ELR (cell line): ENCODE results near the gene HOXC6.

Source experiments
- DNase-seq: peaks from one replicate; pipeline ENCODE4 v3.0.0-alpha.2; 2015; ENCODE audit warnings: low read depth

Gene HOXC6

GRCh38 chr12:53990311-53991076 lies 37.7 kb upstream of the HOXC6 start:
- no peak for DNase-seq

- no peak for DNase-seq
Measured at GRCh38 chr12:53991077-53991460, 37.2 kb upstream of the HOXC6 start.

- DNase-seq = no peak
Measured at GRCh38 chr12:53992377-53992889, 35.8 kb upstream of the HOXC6 start.

GRCh38 chr12:53993162-53994008 lies 34.9 kb upstream of the HOXC6 start:
- DNase-seq = no peak

GRCh38 chr12:53994009-53994263 lies 34.3 kb upstream of the HOXC6 start:
- DNase-seq = no peak

- DNase-seq = no peak
Measured at GRCh38 chr12:53994264-53995001, 33.8 kb upstream of the HOXC6 start.

- DNase-seq = no peak
Measured at GRCh38 chr12:53995002-53995377, 33.2 kb upstream of the HOXC6 start.

GRCh38 chr12:53995378-53996239 lies 32.6 kb upstream of the HOXC6 start:
- DNase-seq = no peak

- DNase-seq = no peak
Measured at GRCh38 chr12:53996240-53997203, 31.7 kb upstream of the HOXC6 start.

- no peak for DNase-seq
Measured at GRCh38 chr12:53997204-53998109, 30.8 kb upstream of the HOXC6 start.

- DNase-seq = no peak
Measured at GRCh38 chr12:53998110-53998899, 29.9 kb upstream of the HOXC6 start.

GRCh38 chr12:53998900-53999236 lies 29.4 kb upstream of the HOXC6 start:
- no peak for DNase-seq

- peak; percentile 91 for DNase-seq
Measured at GRCh38 chr12:53999559-54000115, 28.6 kb upstream of the HOXC6 start.

GRCh38 chr12:54000116-54001114 lies 27.8 kb upstream of the HOXC6 start, which contains the start of gene HOXC9:
Gene HOXC9 (plus strand): TSS chr12:54000161. CDS start chr12:54000189, 28 bp downstream.
- peak; percentile 67 for DNase-seq

- no peak for DNase-seq
Measured at GRCh38 chr12:54001283-54002187, 26.7 kb upstream of the HOXC6 start.
